ENCODE data around the gene LAMTOR5.

- TF ChIP-seq CTCF (IDR thresholded peaks at IDR 0.05) (no peak), POLR2A (IDR thresholded peaks at IDR 0.05) (no peak)
Observed at GRCh38 chr1:110420874-110421793, 13.6 kb upstream of the LAMTOR5 start.

Data from heart left ventricle (tissue), 13 donors.